Epithelial cell of esophagus (primary cell): ENCODE measurements around the gene STAT3.
"Not testable (repeated sequence)": the region's sequence is repeated elsewhere in the genome, so short reads cannot be mapped to it uniquely, and the experiment has no call there.

Experiments
- DNase-seq: peaks from one replicate; pipeline ENCODE4 v3.0.0; 2010; ENCODE audit warnings: low read depth
- H3K4me3 ChIP-seq: 2 replicates; pipeline ENCODE4 v1.5.1; 2011; ENCODE audit warnings: mild to moderate bottlenecking, low read length, control low read depth
- CTCF ChIP-seq: IDR thresholded peaks from 2 replicates; pipeline ENCODE4 v1.5.1; 2011; ENCODE audit warnings: low read depth, mild to moderate bottlenecking, low read length, control low read depth, inconsistent platforms; ENCODE audit not compliant: insufficient read depth; ENCODE audit errors: missing control alignments

The STAT3 gene

GRCh38 chr17:42402117-42402516, 13.9 kb upstream of the STAT3 start:
- no peak for DNase-seq
- no peak for TF ChIP-seq CTCF
- no peak overlapping the region for H3K4me3 ChIP-seq

- not testable (repeated sequence) for DNase-seq, H3K4me3 ChIP-seq
Observed at GRCh38 chr17:42400844-42401375, 12.7 kb upstream of the STAT3 start.

- H3K4me3 ChIP-seq: no peak overlapping the region
- no peak for TF ChIP-seq CTCF
- no peak for DNase-seq
Observed at GRCh38 chr17:42399948-42400843, 12.0 kb upstream of the STAT3 start.

GRCh38 chr17:42399121-42399520, 10.9 kb upstream of the STAT3 start:
- DNase-seq: no peak
- H3K4me3 ChIP-seq: no peak overlapping the region
- TF ChIP-seq CTCF: no peak

- not testable (repeated sequence) for H3K4me3 ChIP-seq, DNase-seq
Observed at GRCh38 chr17:42395601-42396000, 7.4 kb upstream of the STAT3 start.

- no peak for DNase-seq
- H3K4me3 ChIP-seq: no peak overlapping the region
- TF ChIP-seq CTCF: no peak
Observed at GRCh38 chr17:42394838-42395237, 6.6 kb upstream of the STAT3 start.

- no peak overlapping the region for H3K4me3 ChIP-seq
- DNase-seq: peak; percentile 84
- TF ChIP-seq CTCF: no peak
Observed at GRCh38 chr17:42392692-42393415, 4.6 kb upstream of the STAT3 start.

GRCh38 chr17:42391439-42391838, 3.2 kb upstream of the STAT3 start:
- not testable (repeated sequence) for H3K4me3 ChIP-seq, DNase-seq
